Transverse colon (tissue), 4 donors: ENCODE results near the gene LARGE1.

ENCODE experiments used
- EP300 ChIP-seq: sonication (generic); formaldehyde crosslinking; IDR thresholded peaks from one replicate; pipeline ENCODE4 v1.6.1; 2017; ENCODE audit warnings: antibody characterized with exemption, low read depth
- POLR2A ChIP-seq: fragments of 450-650 bp; IDR thresholded peaks from one replicate; pipeline ENCODE4 v1.6.1; 2016; ENCODE audit warnings: antibody characterized with exemption, mild to moderate bottlenecking, moderate library complexity
- POLR2AphosphoS5 ChIP-seq, 3 donors: sonication (generic); formaldehyde crosslinking; IDR thresholded peaks; one replicate each; pipeline ENCODE4 v1.6.1; 2016; ENCODE audit warnings: antibody characterized with exemption in 3 of 3
- TF ChIP-seq, protein P1 (sequence below), 5 experiments: fragments of 200-600 bp in 3 of 5; fragments of 450-650 bp in 2 of 5; sonication (generic) in 3 of 5; IDR thresholded peaks; 1 replicate in 2 of 5; 2 replicates in 3 of 5; pipeline ENCODE4 v1.5.1; 2016 to 2017; ENCODE audit warnings: antibody characterized with exemption in 5 of 5, inconsistent platforms in 3 of 5, mild to moderate bottlenecking in 2 of 5, moderate library complexity in 1 of 5

GRCh38 chr22:33415401-33415800, 504.9 kb downstream of the LARGE1 start:
- TF ChIP-seq EP300 (no peak), POLR2AphosphoS5 (IDR thresholded peaks at IDR 0.05) (no peak), POLR2A (no peak)
- TF ChIP-seq, protein P1, sequence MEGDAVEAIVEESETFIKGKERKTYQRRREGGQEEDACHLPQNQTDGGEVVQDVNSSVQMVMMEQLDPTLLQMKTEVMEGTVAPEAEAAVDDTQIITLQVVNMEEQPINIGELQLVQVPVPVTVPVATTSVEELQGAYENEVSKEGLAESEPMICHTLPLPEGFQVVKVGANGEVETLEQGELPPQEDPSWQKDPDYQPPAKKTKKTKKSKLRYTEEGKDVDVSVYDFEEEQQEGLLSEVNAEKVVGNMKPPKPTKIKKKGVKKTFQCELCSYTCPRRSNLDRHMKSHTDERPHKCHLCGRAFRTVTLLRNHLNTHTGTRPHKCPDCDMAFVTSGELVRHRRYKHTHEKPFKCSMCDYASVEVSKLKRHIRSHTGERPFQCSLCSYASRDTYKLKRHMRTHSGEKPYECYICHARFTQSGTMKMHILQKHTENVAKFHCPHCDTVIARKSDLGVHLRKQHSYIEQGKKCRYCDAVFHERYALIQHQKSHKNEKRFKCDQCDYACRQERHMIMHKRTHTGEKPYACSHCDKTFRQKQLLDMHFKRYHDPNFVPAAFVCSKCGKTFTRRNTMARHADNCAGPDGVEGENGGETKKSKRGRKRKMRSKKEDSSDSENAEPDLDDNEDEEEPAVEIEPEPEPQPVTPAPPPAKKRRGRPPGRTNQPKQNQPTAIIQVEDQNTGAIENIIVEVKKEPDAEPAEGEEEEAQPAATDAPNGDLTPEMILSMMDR (IDR thresholded peaks at IDR 0.05), result no peak
